ENCODE data around the gene EPN2. TPM values are rescaled to one million over a fixed set of nuclear protein-coding genes. Genes with fewer than 3 reads are reported as not detected.

The EPN2 gene
- polyA plus RNA-seq, 1 donor: 24.2 TPM

DNA sequence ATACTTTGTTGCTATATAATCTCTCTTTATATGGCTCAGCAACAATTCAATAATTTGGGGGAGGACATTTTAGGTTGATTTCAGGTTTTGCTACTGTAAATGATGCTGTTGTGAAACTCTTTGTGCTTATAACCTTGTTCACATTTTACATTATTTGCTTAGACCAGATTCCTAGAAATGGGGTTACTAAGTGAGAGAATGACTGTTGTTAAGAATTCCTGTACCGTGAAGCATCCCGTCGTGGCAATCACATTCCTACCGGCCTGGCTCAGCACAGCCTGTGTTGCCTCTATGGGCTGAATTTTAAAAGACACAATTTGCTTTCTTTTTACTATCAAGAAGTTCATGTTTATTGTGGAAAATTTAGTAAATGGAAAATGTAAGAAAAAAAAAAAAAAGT, 94.0 kb downstream of the EPN2 start:
- no peaks in the 10 kb centered on the region for H3K9me3 ChIP-seq (ENCODE audit: control insufficient read depth, low read depth, low read length)
- no peak overlapping the region for H3K27ac ChIP-seq (ENCODE audit: low read length)
- DNase-seq: no peak
- no peaks in the 10 kb centered on the region for H3K27me3 ChIP-seq (ENCODE audit: control insufficient read depth, insufficient read depth, low read length)
- 67% methylated on average over 1 of the region's 4 CpGs for WGBS (ENCODE audit: insufficient coverage, low lambda C conversion rate)
- H3K36me3 ChIP-seq (ENCODE audit: control insufficient read depth, insufficient read depth, low read length): peaks cover 42% of the 10 kb centered on the region
- no peak overlapping the region for H3K4me3 ChIP-seq (ENCODE audit: low read length)
- H3K4me1 ChIP-seq (ENCODE audit: control insufficient read depth, insufficient read depth, low read length): no peaks in the 10 kb centered on the region

DNA sequence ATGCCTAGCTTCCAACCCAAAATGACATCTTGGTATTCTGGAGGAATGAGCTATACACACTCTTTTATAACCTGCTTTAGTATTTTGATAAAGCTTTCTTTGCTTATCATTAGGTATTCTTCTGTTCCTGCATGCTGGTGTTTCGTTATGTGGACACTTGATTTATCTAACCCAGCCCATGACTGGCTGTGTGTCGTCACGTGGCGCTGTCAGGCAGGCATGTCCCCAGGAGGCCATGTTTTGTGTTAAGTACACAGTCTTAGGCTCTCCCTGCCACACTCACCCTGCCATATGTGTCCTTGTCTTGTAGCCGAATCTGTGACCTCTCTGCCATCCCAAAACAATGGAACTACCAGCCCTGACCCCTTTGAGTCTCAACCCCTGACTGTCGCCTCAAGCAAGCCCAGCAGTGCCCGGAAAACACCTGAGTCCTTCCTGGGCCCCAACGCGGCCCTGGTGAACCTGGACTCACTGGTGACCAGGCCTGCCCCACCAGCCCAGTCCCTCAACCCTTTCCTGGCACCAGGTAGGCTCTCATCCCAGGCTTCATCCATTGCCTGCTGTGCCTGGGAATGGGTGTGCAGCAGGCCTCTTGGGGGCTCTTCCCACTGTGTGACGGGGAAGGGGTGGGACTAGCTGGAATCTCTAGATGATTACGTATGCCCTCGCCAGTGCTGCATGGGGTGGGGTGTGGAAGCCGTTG, 94.5 kb downstream of the EPN2 start:
- H3K36me3 ChIP-seq (ENCODE audit: control insufficient read depth, insufficient read depth, low read length): peaks cover 42% of the 10 kb centered on the region
- H3K9me3 ChIP-seq (ENCODE audit: control insufficient read depth, low read depth, low read length): no peaks in the 10 kb centered on the region
- no peaks in the 10 kb centered on the region for H3K27me3 ChIP-seq (ENCODE audit: control insufficient read depth, insufficient read depth, low read length)
- WGBS (ENCODE audit: insufficient coverage, low lambda C conversion rate): no CpG with 5 or more reads among the region's 13 CpGs
- DNase-seq: no peak
- no peak overlapping the region for H3K4me3 ChIP-seq (ENCODE audit: low read length)
- H3K27ac ChIP-seq (ENCODE audit: low read length): no peak overlapping the region
- peaks cover 4% of the 10 kb centered on the region for H3K4me1 ChIP-seq (ENCODE audit: control insufficient read depth, insufficient read depth, low read length)

DNA sequence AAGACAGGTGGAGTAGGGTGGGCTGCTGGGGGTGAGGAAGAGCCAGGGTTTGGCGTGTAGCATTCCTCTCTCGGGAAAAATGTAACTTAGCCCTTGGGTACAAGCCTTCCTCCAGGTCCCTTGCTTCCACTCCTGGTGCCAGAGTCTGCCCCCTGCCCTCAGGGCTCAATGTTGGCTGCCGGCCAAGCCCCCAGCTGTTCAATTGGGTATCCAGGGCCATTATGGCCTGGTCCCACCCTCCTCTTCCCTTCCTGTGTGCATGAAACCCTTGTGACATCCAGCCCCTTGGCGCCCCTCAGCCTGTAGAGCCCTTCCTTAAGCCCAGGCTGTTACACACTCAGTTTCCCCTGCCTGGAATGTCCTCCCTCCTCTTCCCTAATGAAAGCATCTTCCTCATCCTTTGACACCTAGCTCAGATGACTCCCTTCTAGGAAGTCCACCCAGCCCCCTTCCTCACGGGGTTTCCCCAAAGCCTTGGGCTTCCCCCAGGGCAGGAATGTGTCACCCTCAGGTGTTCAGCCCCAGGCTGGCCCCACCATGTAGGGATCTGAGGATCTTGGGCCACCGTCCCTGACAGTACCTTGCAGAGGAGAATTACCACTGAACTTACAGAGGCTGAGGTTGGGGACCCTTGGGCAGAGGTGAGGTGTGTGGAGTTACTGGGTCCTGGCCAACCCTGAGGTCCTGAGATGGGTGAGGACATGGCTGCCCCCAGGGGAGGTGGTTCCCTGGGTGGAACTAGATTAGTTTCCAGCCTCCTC, 95.4 kb downstream of the EPN2 start:
- H3K4me1 ChIP-seq (ENCODE audit: control insufficient read depth, insufficient read depth, low read length): peaks cover 12% of the 10 kb centered on the region
- H3K4me3 ChIP-seq (ENCODE audit: low read length): no peak overlapping the region
- peak in 1 of 2 donors; percentile 28 for DNase-seq
- H3K36me3 ChIP-seq (ENCODE audit: control insufficient read depth, insufficient read depth, low read length): peaks cover 42% of the 10 kb centered on the region
- H3K27ac ChIP-seq (ENCODE audit: low read length): no peak overlapping the region
- WGBS (ENCODE audit: insufficient coverage, low lambda C conversion rate): no CpG with 5 or more reads among the region's 6 CpGs
- no peaks in the 10 kb centered on the region for H3K9me3 ChIP-seq (ENCODE audit: control insufficient read depth, low read depth, low read length)
- no peaks in the 10 kb centered on the region for H3K27me3 ChIP-seq (ENCODE audit: control insufficient read depth, insufficient read depth, low read length)

DNA sequence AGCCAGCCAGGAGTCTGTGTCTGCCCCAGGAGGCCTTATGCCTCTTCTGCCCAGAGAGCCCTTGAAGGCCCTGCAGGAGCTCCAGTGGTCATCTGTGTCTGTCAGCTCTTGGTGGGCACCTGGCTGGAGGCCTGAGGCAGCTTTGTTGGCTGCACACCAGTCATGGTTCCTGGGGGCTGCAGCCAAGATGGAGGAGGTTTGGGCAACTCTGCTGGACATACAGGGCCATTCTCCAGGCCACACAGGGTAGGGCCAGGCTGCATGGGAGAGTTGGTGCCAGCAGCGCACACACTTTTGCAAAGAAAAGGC, 95.9 kb downstream of the EPN2 start:
- DNase-seq: no peak
- WGBS (ENCODE audit: insufficient coverage, low lambda C conversion rate): no CpG with 5 or more reads among the region's 1 CpG
- H3K4me3 ChIP-seq (ENCODE audit: low read length): no peak overlapping the region
- peaks cover 42% of the 10 kb centered on the region for H3K36me3 ChIP-seq (ENCODE audit: control insufficient read depth, insufficient read depth, low read length)
- peaks cover 18% of the 10 kb centered on the region for H3K4me1 ChIP-seq (ENCODE audit: control insufficient read depth, insufficient read depth, low read length)
- no peak overlapping the region for H3K27ac ChIP-seq (ENCODE audit: low read length)
- no peaks in the 10 kb centered on the region for H3K27me3 ChIP-seq (ENCODE audit: control insufficient read depth, insufficient read depth, low read length)
- no peaks in the 10 kb centered on the region for H3K9me3 ChIP-seq (ENCODE audit: control insufficient read depth, low read depth, low read length)

DNA sequence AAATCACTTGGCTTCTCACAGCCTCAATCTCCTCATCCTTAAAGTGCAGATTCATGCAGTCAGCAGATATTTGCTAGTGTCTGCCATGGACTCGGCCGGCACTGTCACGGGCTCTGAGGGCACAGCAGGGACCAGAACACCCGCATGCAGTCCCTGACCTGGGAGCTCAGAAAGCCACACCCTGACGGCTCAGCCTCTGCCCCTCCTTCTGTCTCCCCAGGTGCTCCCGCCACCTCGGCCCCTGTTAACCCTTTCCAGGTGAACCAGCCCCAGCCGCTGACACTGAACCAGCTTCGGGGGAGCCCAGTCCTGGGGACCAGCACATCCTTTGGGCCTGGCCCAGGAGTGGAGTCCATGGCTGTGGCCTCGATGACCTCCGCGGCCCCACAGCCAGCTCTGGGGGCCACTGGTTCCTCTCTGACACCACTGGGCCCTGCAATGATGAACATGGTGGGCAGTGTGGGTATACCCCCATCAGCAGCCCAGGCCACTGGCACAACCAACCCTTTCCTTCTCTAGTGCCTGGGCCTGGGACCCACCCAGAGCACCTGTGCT, 96.6 kb downstream of the EPN2 start:
- DNase-seq: peak in 1 of 2 donors; percentile 22
- H3K27ac ChIP-seq (ENCODE audit: low read length): no peak overlapping the region
- H3K9me3 ChIP-seq (ENCODE audit: control insufficient read depth, low read depth, low read length): no peaks in the 10 kb centered on the region
- H3K4me1 ChIP-seq (ENCODE audit: control insufficient read depth, insufficient read depth, low read length): peaks cover 25% of the 10 kb centered on the region
- no peaks in the 10 kb centered on the region for H3K27me3 ChIP-seq (ENCODE audit: control insufficient read depth, insufficient read depth, low read length)
- H3K36me3 ChIP-seq (ENCODE audit: control insufficient read depth, insufficient read depth, low read length): peaks cover 36% of the 10 kb centered on the region
- H3K4me3 ChIP-seq (ENCODE audit: low read length): no peak overlapping the region
- whole genome bisulfite sequencing (ENCODE audit: insufficient coverage, low lambda C conversion rate): no CpG with 5 or more reads among the region's 12 CpGs

DNA sequence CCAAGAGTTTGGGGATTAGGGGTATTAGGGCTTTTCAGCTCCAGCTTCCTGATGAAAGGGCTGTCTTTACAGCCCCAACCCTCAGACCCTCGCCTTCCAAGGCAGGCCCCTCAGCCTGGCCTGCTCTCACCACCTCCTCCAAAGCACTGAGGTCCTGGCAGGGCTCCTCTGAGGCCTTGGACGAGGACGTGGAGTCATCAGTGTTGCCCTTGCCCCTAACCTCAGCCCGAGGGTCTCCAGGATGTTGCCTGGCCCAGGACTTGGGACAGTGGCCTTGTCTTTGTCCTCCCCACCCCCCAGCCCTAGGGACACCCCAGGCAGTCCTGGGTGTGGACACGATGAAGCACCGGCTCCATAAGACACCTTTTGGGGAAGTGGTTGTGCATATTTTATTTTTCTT, 97.2 kb downstream of the EPN2 start:
- Histone ChIP-seq H3K4me3 (ENCODE audit: low read length) (no peak overlapping the region), H3K9me3 (ENCODE audit: control insufficient read depth, low read depth, low read length) (no peaks in the 10 kb centered on the region), H3K36me3 (ENCODE audit: control insufficient read depth, insufficient read depth, low read length) (peaks cover 31% of the 10 kb centered on the region), H3K4me1 (ENCODE audit: control insufficient read depth, insufficient read depth, low read length) (peaks cover 28% of the 10 kb centered on the region), H3K27ac (ENCODE audit: low read length) (no peak overlapping the region), H3K27me3 (ENCODE audit: control insufficient read depth, insufficient read depth, low read length) (no peaks in the 10 kb centered on the region)
- no peak for DNase-seq
- no CpG with 5 or more reads among the region's 6 CpGs for WGBS (ENCODE audit: insufficient coverage, low lambda C conversion rate)

DNA sequence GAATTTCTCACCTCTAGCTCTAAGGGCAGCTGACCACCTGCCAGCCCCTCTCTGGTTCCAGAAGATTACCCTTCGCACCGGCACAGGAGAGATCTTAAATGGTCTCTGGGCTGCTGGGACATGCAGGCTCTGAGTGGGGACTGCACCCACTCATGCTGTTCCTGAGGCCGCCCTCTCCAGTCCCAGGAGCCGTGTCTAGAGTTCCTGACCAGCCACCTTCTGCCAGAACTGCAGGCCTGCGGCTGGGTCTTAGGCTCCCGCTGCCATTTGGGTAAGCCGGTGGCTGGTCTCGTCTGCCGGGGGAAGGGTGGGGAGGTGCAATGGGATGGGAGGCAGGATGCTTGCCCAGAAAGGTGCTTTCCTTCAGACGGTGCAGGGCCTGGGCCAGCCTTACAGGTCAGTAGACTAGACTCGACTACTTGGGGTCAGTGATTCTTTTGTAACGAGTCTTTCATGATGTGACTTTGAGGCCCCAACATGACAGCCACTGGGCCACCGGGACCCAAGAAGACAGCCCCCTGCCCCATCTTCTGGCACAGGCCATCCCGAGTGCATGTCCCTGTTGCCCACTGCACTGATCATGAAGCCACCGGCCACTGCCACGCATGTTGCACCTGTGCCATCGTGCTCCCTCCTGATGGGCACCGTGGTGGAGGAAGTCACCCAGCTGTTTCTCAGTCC, 98.9 kb downstream of the EPN2 start:
- Histone ChIP-seq H3K4me3 (ENCODE audit: low read length) (no peak overlapping the region), H3K36me3 (ENCODE audit: control insufficient read depth, insufficient read depth, low read length) (peaks cover 22% of the 10 kb centered on the region), H3K27ac (ENCODE audit: low read length) (no peak overlapping the region), H3K9me3 (ENCODE audit: control insufficient read depth, low read depth, low read length) (no peaks in the 10 kb centered on the region), H3K4me1 (ENCODE audit: control insufficient read depth, insufficient read depth, low read length) (peaks cover 28% of the 10 kb centered on the region), H3K27me3 (ENCODE audit: control insufficient read depth, insufficient read depth, low read length) (no peaks in the 10 kb centered on the region)
- WGBS (ENCODE audit: insufficient coverage, low lambda C conversion rate): no CpG with 5 or more reads among the region's 18 CpGs
- DNase-seq: no peak

DNA sequence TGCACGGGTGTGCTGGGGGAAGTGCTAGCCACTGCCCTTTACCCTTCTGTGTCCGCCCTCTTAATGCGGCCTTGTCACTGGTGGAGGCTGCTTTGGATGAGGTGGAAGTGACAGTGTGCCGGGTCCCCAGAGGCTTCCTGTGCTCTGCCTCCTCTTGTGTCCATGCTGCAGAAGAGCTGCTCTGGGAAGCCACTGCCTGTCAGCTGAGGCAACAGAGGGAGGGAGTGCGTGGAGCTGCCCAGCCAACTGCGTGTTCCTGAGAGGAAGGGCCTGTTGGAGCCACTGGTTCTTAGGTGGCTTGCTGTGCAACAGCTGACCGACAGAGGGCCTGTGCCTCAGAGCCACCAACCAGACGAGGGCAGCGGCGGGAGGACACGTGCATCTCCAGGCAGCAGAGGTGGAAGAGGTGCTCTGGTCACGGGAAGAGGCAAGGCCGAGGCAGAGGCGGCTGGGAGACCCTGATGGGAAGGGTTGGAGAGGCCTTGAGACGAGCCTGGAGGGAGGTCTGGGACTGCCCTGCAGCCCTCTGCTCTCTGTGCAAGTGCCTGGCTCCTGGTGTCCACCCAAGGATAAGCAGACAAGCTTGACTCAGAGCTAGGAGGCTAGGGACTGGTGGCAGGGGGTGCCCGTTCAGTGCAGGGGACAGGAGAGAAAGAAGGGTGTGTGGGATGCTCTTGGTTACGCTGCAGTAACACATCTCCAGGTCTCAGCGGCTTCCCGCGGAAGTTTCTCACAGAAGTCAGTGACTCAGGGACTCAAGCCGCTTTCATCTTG, 100.0 kb downstream of the EPN2 start:
- peak; percentile 34 to 67 for DNase-seq
- peaks cover 33% of the 10 kb centered on the region for H3K4me1 ChIP-seq (ENCODE audit: control insufficient read depth, insufficient read depth, low read length)
- no peaks in the 10 kb centered on the region for H3K27me3 ChIP-seq (ENCODE audit: control insufficient read depth, insufficient read depth, low read length)
- H3K36me3 ChIP-seq (ENCODE audit: control insufficient read depth, insufficient read depth, low read length): peaks cover 16% of the 10 kb centered on the region
- H3K27ac ChIP-seq (ENCODE audit: low read length): peak overlapping the region; percentile 85
- WGBS (ENCODE audit: insufficient coverage, low lambda C conversion rate): no CpG with 5 or more reads among the region's 21 CpGs
- no peaks in the 10 kb centered on the region for H3K9me3 ChIP-seq (ENCODE audit: control insufficient read depth, low read depth, low read length)
- no peak overlapping the region for H3K4me3 ChIP-seq (ENCODE audit: low read length)

DNA sequence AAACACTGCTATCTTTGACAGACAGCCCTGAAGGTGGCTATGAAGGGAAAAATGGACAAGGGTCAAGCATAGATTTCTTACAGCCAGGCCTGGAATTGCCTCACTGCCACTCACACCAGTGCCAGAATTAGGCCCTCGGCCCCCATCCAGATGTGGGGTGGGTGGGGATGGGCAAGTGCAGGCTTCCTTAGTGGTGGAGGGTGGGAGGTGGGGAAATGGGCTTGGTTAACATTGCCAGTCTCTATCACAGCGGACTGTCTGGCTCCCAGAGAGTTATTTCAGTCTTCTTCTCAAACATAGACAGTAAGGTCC, 100.5 kb downstream of the EPN2 start:
- Histone ChIP-seq H3K9me3 (ENCODE audit: control insufficient read depth, low read depth, low read length) (no peaks in the 10 kb centered on the region), H3K4me3 (ENCODE audit: low read length) (no peak overlapping the region), H3K4me1 (ENCODE audit: control insufficient read depth, insufficient read depth, low read length) (peaks cover 38% of the 10 kb centered on the region), H3K27me3 (ENCODE audit: control insufficient read depth, insufficient read depth, low read length) (no peaks in the 10 kb centered on the region), H3K27ac (ENCODE audit: low read length) (peak overlapping the region; percentile 85), H3K36me3 (ENCODE audit: control insufficient read depth, insufficient read depth, low read length) (peaks cover 15% of the 10 kb centered on the region)
- peak in 1 of 2 donors; percentile 65 for DNase-seq
- no CpG with 5 or more reads among the region's 2 CpGs for WGBS (ENCODE audit: insufficient coverage, low lambda C conversion rate)
